Suprapubic skin (tissue), 3 donors: ENCODE data around the gene TIPARP.

Source experiments
- CTCF ChIP-seq, 2 donors: fragments of 200-600 bp in 1 of 2; fragments of 450-650 bp in 1 of 2; sonication (generic) in 1 of 2; IDR thresholded peaks; one replicate each; pipeline ENCODE4 v1.5.1; 2016 to 2019; ENCODE audit warnings: antibody characterized with exemption in 2 of 2, mild to moderate bottlenecking in 1 of 2, moderate library complexity in 1 of 2
- EP300 ChIP-seq: sonication (generic); formaldehyde crosslinking; IDR thresholded peaks from one replicate; pipeline ENCODE4 v1.6.1; 2017; ENCODE audit warnings: antibody characterized with exemption

DNA sequence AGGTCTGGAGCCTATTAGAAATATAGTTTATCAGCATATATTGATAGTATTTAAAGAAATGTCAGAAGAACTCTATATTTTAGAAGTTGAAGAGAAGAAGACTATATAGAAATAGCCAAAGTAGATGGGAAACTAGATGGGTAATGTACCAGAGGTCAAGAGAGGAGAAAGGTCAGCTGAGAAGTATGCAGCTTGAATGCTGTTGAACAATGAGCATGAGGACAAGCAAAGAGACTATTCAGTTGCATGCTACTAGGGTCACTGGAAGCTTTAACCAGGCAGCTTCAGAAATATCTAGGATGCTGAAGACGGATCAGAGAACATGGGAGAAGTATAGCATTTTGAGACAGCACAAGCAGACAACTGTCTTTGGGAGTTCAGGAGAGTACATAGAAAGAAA is 19.6 kb upstream of the TIPARP start:
- TF ChIP-seq CTCF (IDR thresholded peaks at IDR 0.05) (no peak), EP300 (no peak)
